ENCODE data around the gene ABCA3.

DNA sequence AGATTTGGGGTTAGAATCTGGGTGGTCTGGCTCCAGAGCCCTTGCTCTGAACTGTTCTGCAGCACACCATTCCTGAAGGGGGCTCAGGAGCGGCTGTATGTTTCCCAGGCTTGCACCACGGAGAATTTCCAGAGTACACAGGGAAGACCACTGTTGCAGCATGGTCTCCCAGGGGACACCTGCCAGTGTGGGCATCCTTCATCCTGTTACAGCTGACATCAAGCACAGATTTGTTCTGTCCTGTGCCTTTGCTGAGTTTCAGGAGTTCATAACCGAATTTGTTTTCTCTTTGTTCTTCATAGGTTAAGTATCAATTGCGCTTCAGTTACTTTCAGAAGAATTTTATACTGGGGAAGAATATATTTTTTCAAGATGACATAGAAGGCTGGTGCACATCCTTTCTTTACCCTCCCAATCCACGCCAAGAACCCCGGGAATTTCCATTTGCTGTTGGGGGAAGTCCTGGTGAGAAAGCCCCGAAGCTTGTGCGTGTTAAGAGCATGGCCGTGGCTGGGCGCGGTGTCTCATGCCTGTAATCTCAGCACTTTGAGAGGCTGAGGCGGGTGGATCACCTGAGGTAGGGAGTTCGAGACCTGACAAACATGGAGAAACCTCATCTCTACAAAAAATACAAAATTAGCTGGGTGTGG lies 26.3 kb upstream of the ABCA3 start:
- TF ChIP-seq POLR2AphosphoS5 (IDR thresholded peaks at IDR 0.05) (no peak), POLR2A (IDR thresholded peaks at IDR 0.05) (no peak)
- TF ChIP-seq, protein P1, sequence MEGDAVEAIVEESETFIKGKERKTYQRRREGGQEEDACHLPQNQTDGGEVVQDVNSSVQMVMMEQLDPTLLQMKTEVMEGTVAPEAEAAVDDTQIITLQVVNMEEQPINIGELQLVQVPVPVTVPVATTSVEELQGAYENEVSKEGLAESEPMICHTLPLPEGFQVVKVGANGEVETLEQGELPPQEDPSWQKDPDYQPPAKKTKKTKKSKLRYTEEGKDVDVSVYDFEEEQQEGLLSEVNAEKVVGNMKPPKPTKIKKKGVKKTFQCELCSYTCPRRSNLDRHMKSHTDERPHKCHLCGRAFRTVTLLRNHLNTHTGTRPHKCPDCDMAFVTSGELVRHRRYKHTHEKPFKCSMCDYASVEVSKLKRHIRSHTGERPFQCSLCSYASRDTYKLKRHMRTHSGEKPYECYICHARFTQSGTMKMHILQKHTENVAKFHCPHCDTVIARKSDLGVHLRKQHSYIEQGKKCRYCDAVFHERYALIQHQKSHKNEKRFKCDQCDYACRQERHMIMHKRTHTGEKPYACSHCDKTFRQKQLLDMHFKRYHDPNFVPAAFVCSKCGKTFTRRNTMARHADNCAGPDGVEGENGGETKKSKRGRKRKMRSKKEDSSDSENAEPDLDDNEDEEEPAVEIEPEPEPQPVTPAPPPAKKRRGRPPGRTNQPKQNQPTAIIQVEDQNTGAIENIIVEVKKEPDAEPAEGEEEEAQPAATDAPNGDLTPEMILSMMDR (IDR thresholded peaks at IDR 0.05), result no peak

All from gastroesophageal sphincter (tissue), 3 donors.